Muscle of leg (tissue), 9 donors: ENCODE results near the gene TBXAS1. TPM values are rescaled to one million over a fixed set of nuclear protein-coding genes. Genes with fewer than 3 reads are reported as not detected.

ENCODE experiments used
- polyA plus RNA-seq, 8 donors: library from polyadenylated mRNA; unstranded; fragments of 120-200 nt; gene quantifications; one replicate each; pipeline versions ENCODE4 v1.2.1 to v1.2.3, GENCODE V29; 2013; ENCODE audit warnings: inconsistent platforms in 1 of 8, low replicate concordance in 1 of 8; ENCODE audit not compliant: insufficient read length in 8 of 8, insufficient read depth in 1 of 8
- total RNA-seq: library from RNA; stranded (reverse); fragments of 120-200 nt; gene quantifications from one replicate; pipeline ENCODE4 v1.2.4, GENCODE V29; 2013

Gene TBXAS1
- total and polyA plus RNA-seq, 9 donors = 2.6 to 4.5 (median 3.4) TPM

Other genes starting within 250 kb of the TBXAS1 start
- 6.6 TPM for gene HIPK2, start 51.3 kb upstream of the TBXAS1 start, total RNA-seq
- 10 to 100 TPM in 5 of 8 donors, 1 to 10 TPM in 3; 7.3 to 14.2 (median 10.8) TPM for gene HIPK2, start 51.3 kb upstream of the TBXAS1 start, polyA plus RNA-seq
- gene PARP12, start 233.7 kb downstream of the TBXAS1 start, total RNA-seq = 9.1 TPM
- 10 to 100 TPM in 3 of 8 donors, 1 to 10 TPM in 5; 5.9 to 15.4 (median 8.8) TPM for gene PARP12, start 233.7 kb downstream of the TBXAS1 start, polyA plus RNA-seq